G401 (cell line): Measurements from ENCODE around the gene RIBC2. TPM values are rescaled to one million over a fixed set of nuclear protein-coding genes. Genes with fewer than 3 reads are reported as not detected.
"Not testable (repeated sequence)": the region's sequence is repeated elsewhere in the genome, so short reads cannot be mapped to it uniquely, and the experiment has no call there.

Source experiments
- DNase-seq: peaks from one replicate; pipeline ENCODE4 v3.0.0-alpha.2; 2015; ENCODE audit warnings: low spot score
- in situ Hi-C: cut with HindIII; loops from 2 replicates; pipeline ENCODE4 v1.10.0; 2016; ENCODE audit warnings: low sequenced_read_pairs, mixed read lengths
- total RNA-seq: library from RNA; depleted of rRNA; stranded (reverse); fragments of >200 nt; shearing (Covaris generic); gene quantifications from 2 replicates; pipeline ENCODE4 v1.2.3, GENCODE V29; 2014

Gene RIBC2
- total RNA-seq, 1 experiment from 2014 or later: 6.6 TPM

DNA sequence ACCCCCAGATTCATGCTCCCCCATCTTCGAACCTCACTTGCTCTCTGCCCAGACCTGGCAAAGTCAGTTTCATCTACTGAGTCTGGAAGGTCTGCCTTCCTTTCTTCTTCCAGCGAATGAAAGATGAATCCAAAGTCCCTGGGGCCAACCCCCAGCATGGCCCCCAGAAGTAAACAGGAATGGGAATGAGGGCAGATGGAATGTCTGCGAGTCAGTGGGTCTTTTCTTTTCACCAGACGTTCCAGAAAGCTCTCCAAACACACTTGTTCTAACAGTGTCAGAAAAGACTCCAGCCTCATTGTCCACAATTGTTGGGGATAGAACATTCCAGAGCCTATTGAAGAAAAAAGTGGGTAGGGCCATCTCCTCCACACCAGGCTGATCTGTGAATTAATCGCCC lies 28.6 kb downstream of the RIBC2 start:
- in situ Hi-C loops: no loop called here
- no peak for DNase-seq

DNA sequence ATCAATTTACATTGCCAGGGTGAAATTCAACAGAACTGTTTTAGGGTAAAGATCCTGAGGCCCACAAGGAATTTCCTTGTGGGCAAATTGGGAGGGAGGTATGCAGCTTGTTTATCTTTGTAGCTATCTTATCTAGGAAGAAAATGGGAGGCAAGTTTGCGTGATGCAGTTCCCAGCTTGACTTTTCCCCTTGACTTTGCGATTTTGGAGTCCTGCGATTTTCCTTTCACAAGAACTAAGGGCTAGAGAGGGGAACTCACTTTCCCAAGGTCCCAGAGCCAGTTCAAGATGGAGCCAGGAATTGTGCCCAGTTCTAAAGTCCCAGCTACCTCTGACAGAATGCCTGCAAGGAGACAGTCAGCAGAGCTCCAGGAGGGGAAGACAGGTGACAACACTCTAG lies 30.7 kb downstream of the RIBC2 start:
- in situ Hi-C loops: no loop called here
- no peak for DNase-seq

GRCh38 chr22:45445031-45445710 lies 31.7 kb downstream of the RIBC2 start:
- in situ Hi-C loops: no loop called here
- DNase-seq: no peak

DNA sequence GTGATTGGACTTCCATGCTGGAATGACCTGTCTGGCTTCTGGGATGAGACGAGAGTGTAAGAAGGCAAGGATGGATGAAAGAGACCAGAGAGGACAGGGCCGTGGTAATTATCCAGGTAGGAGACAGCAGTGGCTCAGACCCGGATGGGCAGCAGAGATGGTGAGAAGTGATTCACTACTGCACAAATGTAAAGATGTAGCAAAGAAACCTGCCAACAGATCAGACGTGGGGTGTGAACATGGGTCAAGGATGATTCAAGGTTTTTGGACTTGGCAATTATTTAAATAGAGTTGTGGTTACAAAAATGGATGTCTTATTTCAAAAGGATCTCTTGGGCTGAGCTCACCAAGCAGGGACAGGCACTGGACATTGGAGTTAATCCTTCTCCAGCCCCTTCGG lies 32.7 kb downstream of the RIBC2 start:
- no peak for DNase-seq
- in situ Hi-C loops: no loop called here

DNA sequence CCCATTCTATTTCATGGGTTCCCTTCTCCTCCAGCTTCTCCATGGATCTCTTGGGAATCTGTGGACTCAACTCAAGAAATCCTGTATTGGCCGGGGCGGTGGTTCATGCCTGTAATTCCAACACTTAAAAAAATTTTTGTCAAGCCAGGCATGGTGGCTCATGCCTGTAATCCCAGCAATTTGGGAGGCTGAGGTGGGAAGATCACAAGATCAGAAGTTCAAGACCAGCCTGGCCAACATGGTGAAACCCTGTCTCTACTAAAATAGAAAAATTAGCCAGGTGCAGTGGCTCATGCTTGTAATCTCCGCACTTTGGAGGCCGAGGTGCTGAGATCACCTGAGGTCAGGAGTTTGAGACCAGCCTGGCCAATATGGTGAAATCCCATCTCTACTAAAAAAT lies 34.1 kb downstream of the RIBC2 start:
- in situ Hi-C loops, DNase-seq: not testable (repeated sequence)

DNA sequence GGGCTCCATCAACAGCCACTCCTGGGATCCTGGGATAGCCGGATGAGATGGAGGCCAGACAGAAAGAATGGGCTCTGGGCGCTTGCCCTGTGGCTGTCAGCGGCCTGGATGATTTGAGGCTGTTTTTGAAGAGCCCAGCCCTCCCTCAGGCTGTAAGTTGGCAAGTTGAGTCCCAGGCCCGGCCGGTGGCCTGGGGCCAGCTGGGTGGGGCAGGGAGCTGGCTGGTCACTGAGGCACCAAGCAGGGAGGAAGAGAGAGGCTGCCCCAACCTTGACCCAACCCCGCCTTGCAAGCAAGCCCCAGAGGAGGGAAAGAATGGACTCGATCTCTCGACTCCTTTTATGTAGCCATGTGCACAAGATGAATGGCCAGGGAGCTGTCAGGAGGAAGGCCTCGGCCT lies 34.9 kb downstream of the RIBC2 start:
- DNase-seq: no peak
- in situ Hi-C loops: no loop called here

- DNase-seq, in situ Hi-C loops: not testable (repeated sequence)
Measured at GRCh38 chr22:45449442-45449841, 35.9 kb downstream of the RIBC2 start.

DNA sequence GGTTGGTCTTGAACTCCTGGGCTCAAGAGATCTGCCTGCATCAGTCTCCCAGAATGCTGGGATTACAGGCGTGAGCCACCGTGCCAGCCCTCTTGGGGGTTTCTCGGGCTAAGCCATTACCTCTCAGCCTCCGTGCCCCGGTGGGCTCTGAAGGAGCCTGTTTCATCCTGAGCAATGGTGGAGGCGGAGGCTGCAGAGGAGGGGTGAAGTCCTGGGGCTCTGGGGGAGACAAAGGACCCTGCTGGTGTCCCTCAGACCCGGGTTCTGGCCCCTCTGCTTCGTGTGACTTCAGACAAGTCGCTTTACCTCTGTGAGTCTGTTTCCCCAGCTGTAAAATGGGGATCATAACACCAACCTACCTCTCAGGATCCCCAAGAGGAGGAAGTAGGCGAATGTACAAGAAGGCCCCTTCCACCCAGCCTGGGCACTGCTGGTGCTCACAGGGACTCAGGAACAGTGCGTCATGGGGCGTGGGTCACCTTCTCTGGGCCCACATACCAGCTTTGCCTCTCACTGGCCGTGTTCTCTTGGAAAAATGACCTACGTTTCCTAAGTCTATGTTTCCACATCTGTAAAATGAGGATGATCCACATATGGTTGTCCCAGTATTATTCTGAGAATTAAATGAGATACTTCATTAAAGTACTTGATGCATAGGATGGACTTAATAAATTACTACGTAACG lies 36.8 kb downstream of the RIBC2 start:
- DNase-seq: no peak
- in situ Hi-C loops: no loop called here

- in situ Hi-C loops: no loop called here
- DNase-seq: no peak
Measured at GRCh38 chr22:45450921-45451651, 37.6 kb downstream of the RIBC2 start.

DNA sequence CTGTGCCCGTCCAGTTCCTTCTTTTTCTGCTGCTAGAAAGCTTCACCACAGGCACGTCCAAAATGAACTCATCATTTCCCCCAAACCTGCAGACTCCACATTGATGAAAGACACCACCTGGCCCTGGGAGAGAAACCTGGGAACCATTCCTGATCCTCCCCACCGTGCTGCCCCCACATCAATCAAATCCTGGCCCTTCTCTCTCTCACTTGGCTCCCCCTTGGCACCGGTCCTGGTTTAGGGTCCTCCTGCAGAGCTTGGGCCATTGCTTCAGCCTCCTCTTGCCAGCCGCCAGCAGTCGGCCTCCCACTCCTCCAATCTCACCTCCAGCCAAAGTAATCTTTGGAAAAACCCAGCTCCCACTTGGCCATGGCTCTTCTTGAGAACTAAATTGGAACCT lies 38.5 kb downstream of the RIBC2 start:
- in situ Hi-C loops: no loop called here
- no peak for DNase-seq

GRCh38 chr22:45452565-45453379 lies 39.3 kb downstream of the RIBC2 start:
- DNase-seq: no peak
- in situ Hi-C loops: no loop called here

DNA sequence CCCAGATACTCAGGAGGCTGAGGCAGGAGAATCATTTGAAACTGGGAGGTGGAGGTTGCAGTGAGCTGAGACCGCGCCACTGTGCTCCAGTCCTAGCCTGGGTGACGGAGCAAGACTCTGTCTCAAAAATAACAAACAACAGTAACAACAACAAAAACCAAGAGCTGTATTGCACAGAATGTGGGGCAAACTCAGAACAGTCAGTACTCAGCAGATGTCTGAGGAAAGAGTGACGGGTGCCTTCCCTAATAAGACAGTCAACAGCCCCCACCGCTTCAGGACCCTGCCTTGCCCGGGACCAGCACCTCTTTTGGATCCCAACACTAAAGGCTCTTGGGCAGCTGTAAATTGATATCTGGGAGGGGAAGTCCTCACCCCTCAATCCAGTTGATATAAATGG lies 40.3 kb downstream of the RIBC2 start:
- DNase-seq: no peak
- in situ Hi-C loops: no loop called here

DNA sequence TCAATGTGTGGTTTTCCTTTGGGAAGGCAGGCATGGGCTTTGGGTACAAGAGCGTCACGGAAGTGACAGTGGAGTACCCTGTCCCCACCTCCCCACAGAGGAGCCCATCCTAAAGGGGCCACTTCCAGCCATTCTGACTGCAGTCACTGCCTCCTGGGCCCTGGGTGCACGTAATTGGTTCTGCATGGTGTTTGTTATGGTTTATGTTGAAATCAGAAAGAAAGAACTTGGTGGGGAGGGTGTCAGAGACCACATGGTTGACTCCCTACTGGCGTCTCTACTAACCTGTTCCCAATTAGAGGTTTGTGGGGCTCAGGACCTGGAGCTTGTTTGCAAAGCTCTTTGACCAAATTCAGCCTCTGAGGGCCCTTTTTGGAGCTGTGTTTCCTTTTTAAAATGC lies 40.8 kb downstream of the RIBC2 start:
- in situ Hi-C loops: no loop called here
- DNase-seq: no peak

DNA sequence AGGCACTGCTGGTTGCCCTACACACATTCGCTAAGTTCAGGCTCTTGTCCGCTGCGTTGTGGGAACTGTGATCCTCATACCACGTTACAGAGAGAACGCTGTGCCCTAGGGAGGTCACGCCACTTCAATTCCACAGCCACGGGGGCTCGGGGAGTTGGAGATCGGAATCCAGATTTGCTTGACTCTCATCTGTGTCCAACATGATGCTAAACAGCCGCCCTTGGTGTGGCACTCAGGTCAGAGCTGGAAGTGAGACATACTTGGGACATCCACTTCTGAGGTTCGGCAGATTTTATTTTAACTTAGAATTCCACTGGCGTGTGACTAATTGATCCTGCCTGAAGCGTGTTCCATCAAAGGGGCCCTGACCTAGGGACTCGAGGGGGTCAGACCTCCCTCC lies 41.7 kb downstream of the RIBC2 start:
- in situ Hi-C loops: no loop called here
- no peak for DNase-seq

DNA sequence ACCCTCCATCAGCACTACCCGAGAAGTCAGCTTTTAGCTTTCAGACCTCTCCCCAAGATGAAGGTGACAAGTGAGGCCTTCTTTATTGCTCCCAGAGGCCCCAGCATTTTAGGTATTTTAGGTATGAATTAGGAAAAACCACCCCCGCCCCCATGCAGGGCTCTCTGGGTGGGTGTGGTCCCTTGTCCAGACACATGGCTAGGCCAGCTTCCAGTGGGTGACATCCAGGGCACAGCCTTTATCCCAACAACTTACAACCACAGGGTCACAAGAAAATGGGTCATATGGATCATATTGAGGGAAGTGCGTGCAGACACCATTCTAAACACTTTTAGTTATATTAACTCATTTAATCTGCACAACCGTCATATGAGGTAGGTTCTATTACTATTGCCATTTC lies 42.1 kb downstream of the RIBC2 start:
- in situ Hi-C loops: no loop called here
- no peak for DNase-seq

GRCh38 chr22:45456811-45457210 lies 43.3 kb downstream of the RIBC2 start:
- in situ Hi-C loops: no loop called here
- DNase-seq: no peak

GRCh38 chr22:45458532-45458931 lies 45.0 kb downstream of the RIBC2 start:
- in situ Hi-C loops: no loop called here

DNA sequence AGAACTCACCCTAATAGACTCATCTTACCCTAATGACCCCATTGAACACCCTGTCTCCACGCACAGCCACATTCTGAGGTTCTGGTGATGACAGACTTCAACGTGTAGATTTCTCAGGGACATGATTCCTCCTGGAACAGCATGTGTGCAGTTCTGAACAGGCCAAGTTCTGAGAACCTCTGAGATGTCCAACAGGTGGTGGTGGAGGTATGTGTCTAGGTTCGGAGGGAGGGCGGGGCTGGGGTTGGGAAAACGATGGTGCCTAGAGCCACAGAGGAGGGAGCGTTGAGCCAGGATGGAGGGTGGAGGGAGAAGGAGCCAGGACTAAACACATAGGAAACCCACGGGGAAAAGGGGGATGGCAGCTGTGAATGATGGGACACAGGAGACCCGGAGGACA lies 45.7 kb downstream of the RIBC2 start:
- in situ Hi-C loops: no loop called here
- no peak for DNase-seq

More at GRCh38 chr22:45458532-45458931, 45.0 kb downstream of the RIBC2 start:
- DNase-seq: no peak

GRCh38 chr22:45460288-45461109 lies 47.0 kb downstream of the RIBC2 start:
- no peak for DNase-seq
- in situ Hi-C loops: no loop called here
